ENCODE measurements around the gene LIPC.
A peak's percentile ranks its signal among the peaks of the same experiment; 100 is the strongest.

The LIPC gene

DNA sequence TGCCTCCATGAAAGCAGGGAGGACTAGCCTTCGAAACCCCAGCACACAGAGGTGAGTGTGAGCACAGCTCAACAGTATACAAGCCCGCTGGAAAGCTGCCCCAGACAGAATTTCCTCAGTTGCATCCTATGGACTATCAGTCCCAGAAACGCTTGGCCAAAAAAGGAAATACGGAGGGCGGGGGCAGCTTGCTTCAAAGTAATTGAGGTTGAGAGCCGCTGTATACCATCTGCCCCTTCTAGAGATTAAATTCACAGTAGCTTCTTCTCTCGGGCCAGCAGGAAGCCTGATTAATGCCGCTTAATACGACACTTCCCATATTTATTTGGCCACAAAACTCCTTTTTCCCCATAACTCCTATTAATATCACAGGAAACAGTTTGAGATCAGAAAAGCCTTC is 88.7 kb downstream of the LIPC start:
- DNase-seq (ENCODE audit: insufficient read length, low spot score) (peak; percentile 66), FAIRE-seq (no peak)
- TF ChIP-seq CTCF (IDR thresholded peaks at IDR 0.05; ENCODE audit: insufficient read depth, missing control alignments) = no peak

DNA sequence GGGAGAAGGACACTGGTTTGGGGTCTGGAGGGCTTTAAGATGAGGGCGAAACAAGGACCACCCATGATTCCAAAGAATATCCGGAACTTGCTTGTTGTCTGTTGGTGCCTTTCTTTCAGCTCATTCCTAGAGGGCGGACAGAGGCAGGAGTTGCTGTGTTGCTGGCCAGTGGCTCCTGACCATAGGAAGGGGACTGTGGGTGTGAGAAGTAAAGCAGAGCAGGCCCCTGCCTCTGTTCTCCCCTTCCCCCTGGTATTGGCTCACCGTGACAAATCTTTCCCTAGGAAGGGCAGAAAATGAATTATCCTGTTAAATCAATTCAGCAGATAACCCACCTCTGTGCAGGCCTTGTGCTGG is 89.1 kb downstream of the LIPC start:
- DNase-seq (ENCODE audit: insufficient read length, low spot score) = no peak
- no peak for TF ChIP-seq CTCF (IDR thresholded peaks at IDR 0.05; ENCODE audit: insufficient read depth, missing control alignments)
- no peak for FAIRE-seq

DNA sequence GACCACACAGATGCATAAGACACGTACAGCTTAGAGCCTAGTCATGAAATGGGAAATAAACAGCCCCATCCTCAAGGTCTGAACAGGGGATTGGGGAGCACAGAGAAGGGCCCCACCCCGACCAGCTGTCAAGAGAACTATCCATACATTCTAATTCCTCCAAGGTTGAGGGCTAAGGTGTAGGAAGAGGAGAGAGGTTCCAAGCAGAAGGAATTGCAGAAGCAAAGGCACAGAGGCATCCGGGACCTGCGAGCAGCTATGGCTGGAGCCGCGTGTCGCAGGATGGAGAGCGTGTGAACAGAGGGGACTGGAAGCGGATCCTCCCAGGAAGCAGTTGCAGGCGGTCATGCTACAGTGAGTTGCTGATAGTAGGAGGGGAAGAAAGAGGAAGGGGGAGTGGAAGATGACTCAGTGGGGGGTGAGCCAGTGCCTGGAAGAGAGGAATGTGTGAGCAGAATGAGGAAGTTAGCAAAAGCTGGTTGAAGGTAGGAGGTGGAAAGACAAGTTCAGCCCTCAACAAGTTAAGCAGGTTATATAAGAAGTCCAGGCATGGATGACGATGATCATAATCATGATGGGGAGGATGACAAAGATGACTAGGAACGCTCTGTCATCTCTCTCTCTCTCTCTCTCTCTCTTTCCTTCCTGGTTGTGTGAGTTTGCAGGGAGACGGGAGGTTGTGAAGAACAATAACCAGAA is 89.7 kb downstream of the LIPC start:
- TF ChIP-seq CTCF (IDR thresholded peaks at IDR 0.05; ENCODE audit: insufficient read depth, missing control alignments) = no peak
- no peak for FAIRE-seq
- DNase-seq (ENCODE audit: insufficient read length, low spot score) = no peak

- FAIRE-seq = no peak
- DNase-seq (ENCODE audit: insufficient read length, low spot score) = no peak
- TF ChIP-seq CTCF (IDR thresholded peaks at IDR 0.05; ENCODE audit: insufficient read depth, missing control alignments) = no peak
These were observed 90.6 kb downstream of the LIPC start for GRCh38 chr15:58522391-58522790.

GRCh38 chr15:58522865-58523264 is 91.1 kb downstream of the LIPC start:
- DNase-seq (ENCODE audit: insufficient read length, low spot score) (no peak), FAIRE-seq (no peak)
- no peak for TF ChIP-seq CTCF (IDR thresholded peaks at IDR 0.05; ENCODE audit: insufficient read depth, missing control alignments)

DNA sequence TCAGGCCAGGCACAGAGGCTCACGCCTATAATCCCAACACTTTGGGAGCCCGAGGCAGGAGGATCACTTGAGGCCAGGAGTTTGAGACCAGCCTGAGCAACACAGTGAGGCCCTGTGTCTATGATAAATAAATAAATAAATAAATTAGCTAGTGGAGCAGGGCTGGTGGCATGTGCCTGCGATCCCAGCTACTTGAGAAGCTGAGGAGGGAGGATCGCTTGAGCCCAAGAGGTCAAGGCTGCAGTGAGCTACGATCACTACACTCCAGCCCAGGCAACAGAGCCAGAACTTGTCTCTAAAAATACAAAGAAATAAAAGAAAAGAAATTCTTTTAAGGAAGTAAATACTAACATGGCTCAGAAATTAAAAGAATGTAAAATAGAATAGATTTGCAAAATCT is 91.8 kb downstream of the LIPC start:
- FAIRE-seq (no peak), DNase-seq (ENCODE audit: insufficient read length, low spot score) (no peak)
- no peak for TF ChIP-seq CTCF (IDR thresholded peaks at IDR 0.05; ENCODE audit: insufficient read depth, missing control alignments)

- FAIRE-seq = no peak
- no peak for DNase-seq (ENCODE audit: insufficient read length, low spot score)
These were observed 92.5 kb downstream of the LIPC start for GRCh38 chr15:58524247-58524646.

More at GRCh38 chr15:58524247-58524646, 92.5 kb downstream of the LIPC start:
- no peak for TF ChIP-seq CTCF (IDR thresholded peaks at IDR 0.05; ENCODE audit: insufficient read depth, missing control alignments)

Measured in D721Med (cell line).